Retinal pigment epithelial cell (primary cell): ENCODE measurements around the gene CUX1.

ENCODE experiments used
- DNase-seq: peaks from one replicate; pipeline ENCODE4 v3.0.0-alpha.2; 2010; ENCODE audit warnings: low read depth
- H3K4me3 ChIP-seq: 2 replicates; pipeline ENCODE4 v1.5.1; 2011; ENCODE audit warnings: mild to moderate bottlenecking, low read length, control low read depth, moderate library complexity
- TF ChIP-seq, protein P1 (sequence below): conservative IDR thresholded peaks from 2 replicates; pipeline ENCODE4 v1.5.1; 2011; ENCODE audit warnings: low read depth, low read length, control low read depth, inconsistent platforms

The CUX1 gene

DNA sequence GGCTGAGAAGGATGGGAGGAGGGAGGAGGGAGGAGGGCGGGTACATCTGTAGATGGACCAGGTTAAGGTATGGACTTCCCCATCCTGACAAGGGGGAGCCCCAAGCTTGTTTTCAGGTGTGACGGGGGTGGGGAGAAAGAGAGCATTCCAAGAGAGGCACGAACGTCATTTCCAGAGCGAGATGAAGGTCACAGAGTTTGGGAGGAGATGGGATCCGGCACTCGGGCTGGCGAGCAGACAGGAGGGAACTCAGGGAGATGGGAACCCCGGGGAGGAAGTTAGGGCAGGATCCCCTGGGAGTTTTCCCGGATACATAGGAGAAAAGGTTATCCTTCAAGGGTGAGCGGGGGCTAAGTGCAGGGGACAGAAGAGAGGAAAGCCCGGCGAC, 118.8 kb downstream of the CUX1 start:
- TF ChIP-seq, protein P1, sequence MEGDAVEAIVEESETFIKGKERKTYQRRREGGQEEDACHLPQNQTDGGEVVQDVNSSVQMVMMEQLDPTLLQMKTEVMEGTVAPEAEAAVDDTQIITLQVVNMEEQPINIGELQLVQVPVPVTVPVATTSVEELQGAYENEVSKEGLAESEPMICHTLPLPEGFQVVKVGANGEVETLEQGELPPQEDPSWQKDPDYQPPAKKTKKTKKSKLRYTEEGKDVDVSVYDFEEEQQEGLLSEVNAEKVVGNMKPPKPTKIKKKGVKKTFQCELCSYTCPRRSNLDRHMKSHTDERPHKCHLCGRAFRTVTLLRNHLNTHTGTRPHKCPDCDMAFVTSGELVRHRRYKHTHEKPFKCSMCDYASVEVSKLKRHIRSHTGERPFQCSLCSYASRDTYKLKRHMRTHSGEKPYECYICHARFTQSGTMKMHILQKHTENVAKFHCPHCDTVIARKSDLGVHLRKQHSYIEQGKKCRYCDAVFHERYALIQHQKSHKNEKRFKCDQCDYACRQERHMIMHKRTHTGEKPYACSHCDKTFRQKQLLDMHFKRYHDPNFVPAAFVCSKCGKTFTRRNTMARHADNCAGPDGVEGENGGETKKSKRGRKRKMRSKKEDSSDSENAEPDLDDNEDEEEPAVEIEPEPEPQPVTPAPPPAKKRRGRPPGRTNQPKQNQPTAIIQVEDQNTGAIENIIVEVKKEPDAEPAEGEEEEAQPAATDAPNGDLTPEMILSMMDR = no peak
- peak overlapping the region; percentile 6 for H3K4me3 ChIP-seq
- DNase-seq = no peak

DNA sequence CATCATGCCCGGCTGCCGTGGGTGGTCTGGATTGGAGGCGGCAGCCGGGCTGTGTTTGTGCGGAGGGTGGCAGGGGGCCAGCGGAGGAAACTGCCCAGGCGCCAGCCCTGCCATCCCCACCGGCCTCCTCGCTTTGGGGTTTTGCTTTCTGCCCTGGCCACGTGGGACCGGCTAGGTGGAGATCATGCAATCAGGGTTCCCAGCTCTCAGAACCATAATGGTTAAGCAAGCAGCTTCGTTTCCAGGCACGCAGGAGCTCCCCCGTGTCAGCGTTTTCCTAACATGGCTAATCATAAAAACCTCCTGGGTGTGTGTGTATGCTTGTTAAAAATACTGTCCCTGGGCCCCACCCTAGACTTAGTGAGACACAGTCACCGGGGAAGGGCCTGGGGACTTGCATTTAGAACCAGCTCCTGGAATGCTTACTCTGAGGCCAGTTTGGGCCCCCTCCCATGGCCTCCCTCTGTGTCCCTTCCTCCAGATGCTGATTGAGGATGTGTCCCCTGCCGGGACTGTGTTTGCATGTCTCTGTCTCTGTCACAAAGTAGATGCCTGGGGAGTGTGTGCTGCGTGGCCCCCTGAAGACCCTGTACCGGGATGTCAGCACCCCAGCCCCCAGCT, 119.3 kb downstream of the CUX1 start:
- no peak for DNase-seq
- H3K4me3 ChIP-seq = peak overlapping the region; percentile 6
- TF ChIP-seq, protein P1 = no peak

DNA sequence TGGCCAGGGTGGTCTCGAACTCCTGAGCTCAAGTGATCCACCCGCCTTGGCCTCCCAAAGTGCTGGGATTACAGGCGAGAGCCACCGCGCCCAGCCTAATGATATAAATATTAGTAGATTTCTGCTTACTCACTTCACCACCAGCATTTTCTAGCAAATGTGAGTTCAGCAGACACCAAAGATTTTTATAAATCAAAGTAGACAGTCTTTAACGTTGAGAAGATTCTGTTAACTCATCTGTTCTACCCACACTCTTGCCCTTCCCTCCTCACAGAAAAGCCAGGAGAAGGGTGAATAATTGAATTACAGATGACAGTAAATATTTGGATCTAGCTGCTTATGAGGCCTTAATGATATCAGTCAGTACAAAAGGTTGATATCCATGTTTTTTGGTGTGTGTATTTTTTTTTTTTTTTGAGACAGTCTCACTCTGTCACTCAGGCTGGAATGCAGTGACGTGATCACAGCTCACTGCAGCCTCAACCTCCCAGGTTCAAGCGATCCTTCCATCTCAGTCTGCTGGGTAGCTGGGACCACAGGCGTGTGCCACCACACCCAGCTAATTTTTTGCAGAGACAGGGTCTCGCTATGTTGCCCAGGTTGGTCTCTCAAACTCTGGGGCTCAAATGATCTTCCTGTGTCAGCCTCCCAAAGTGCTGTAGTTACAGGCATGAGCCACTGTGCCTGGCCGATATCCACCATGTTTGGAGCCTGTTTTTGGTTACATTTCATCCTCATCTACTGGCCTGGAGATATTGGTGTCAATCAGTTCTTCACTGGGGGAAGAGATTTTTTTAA, 120.5 kb downstream of the CUX1 start:
- DNase-seq = no peak
- TF ChIP-seq, protein P1 = no peak
- H3K4me3 ChIP-seq = no peak overlapping the region

DNA sequence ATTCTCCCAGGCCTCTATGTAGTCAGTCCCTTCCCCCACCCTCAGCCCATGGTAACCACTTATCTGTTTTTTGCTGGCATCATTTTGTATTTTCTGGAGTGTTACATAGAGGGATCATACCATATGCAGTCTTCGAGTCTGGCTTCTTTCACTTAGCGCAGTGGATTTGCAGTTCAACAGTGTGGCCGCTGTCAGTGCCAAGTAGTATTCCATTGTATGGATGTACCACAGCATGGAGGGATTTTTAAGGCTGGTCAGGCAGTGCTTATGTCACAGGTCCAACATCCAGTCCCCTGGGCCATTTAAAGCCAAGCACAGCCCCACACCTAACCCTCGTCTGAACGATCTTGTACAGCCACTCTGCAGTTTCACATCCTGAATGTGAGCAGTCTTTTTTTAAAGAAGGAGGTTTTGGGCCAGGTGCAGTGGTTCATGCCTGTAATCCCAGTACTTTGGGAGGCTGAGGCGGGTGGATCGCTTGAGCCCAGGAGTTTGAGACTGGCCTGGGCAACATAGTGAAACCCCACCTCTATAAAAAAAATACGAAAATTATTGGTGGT, 121.8 kb downstream of the CUX1 start:
- TF ChIP-seq, protein P1 = no peak
- DNase-seq = no peak
- no peak overlapping the region for H3K4me3 ChIP-seq

DNA sequence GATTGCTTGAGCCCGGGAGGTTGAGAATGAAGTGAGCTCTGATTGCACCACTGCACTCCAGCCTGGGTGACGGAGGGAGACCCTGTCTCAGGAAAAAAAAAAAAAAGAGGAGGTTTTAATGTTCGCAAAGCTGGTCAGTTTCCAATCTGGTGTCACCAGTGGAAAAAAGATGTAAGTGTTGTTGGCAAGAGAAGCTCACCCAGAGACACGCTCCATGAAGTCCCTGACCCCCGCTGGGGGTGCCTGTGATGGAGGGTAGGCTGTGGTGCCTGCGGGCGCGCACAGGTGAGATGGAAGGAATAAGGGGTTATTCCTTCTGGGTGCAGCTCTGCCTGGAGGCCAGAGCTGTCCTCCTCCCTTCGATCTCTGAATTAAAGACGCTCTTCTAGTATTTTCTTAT, 122.7 kb downstream of the CUX1 start:
- TF ChIP-seq, protein P1 = no peak
- no peak for DNase-seq
- H3K4me3 ChIP-seq = no peak overlapping the region

DNA sequence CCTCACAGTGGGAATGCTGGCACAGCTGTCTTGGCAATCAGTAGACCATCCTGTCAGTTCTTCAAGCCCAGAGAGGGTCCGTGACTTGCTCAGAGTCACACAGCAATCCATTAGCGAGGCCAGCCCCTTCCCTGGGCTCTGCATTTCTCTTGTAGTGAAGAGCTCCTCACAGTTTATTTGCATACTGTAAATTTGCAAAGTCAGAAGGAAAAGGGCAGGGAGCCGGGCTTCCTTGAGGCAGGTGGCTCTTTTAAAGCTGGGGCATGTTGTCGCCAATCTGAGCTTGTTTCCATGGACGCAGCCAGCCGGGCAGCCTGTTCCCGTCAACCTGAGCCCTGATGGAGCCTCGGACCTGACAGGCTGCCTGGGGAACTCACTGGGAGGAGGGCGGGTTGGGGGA, 123.4 kb downstream of the CUX1 start:
- no peak for DNase-seq
- H3K4me3 ChIP-seq = no peak overlapping the region
- TF ChIP-seq, protein P1 = no peak
